Umbilical cord (tissue), 2 donors: ENCODE results near the gene ARVCF. TPM values are rescaled to one million over a fixed set of nuclear protein-coding genes. Genes with fewer than 3 reads are reported as not detected.

Experiments
- DNase-seq: peaks from one replicate; pipeline ENCODE4 v3.0.0-alpha.2; 2015; ENCODE audit warnings: low spot score
- total RNA-seq: library from RNA; depleted of rRNA; stranded (reverse); fragments of >200 nt; gene quantifications from one replicate; pipeline ENCODE4 v1.2.3, GENCODE V29; 2014; ENCODE audit warnings: low replicate concordance; ENCODE audit not compliant: insufficient read depth

Gene ARVCF
- total RNA-seq, 1 donor from 2014 or later = 35.4 TPM

- DNase-seq = no peak
Observed at GRCh38 chr22:20032407-20032991, 15.9 kb upstream of the ARVCF start.

GRCh38 chr22:20031732-20032406, 15.2 kb upstream of the ARVCF start:
- no peak for DNase-seq

DNA sequence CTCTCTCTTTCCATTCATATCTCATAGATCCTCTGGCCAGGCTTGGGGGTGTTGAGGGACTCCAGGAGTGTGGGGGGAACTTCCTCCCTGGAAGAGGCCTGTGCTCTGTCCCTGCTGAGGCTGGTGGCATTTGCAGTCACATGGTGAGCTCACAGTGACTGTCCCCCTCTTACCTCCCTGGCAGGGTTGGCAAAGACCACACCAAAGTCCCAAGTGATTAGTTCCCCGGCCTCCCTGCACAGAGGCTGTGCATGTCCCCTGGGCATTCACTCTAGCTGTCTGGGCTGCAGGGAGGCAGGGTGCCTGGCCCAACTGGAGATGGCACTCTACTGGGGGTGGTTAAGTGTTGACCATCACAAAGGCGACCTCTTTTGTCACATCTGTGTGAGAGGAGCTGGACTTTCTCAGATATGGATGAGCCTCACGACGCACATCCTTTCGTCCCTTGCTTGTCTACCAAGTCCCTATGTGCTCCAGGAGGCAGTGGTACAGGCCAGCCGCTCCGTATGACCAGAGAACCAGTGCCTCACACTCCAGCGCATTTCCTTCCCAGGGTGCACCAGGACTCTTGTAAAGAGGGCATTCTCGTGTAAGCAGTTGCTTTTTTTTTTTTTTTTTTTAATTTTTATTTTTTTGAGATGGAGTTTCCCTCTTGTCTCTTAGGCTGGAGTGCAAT, 13.1 kb upstream of the ARVCF start:
- no peak for DNase-seq

- DNase-seq = no peak
Observed at GRCh38 chr22:20028855-20029549, 12.4 kb upstream of the ARVCF start.

DNA sequence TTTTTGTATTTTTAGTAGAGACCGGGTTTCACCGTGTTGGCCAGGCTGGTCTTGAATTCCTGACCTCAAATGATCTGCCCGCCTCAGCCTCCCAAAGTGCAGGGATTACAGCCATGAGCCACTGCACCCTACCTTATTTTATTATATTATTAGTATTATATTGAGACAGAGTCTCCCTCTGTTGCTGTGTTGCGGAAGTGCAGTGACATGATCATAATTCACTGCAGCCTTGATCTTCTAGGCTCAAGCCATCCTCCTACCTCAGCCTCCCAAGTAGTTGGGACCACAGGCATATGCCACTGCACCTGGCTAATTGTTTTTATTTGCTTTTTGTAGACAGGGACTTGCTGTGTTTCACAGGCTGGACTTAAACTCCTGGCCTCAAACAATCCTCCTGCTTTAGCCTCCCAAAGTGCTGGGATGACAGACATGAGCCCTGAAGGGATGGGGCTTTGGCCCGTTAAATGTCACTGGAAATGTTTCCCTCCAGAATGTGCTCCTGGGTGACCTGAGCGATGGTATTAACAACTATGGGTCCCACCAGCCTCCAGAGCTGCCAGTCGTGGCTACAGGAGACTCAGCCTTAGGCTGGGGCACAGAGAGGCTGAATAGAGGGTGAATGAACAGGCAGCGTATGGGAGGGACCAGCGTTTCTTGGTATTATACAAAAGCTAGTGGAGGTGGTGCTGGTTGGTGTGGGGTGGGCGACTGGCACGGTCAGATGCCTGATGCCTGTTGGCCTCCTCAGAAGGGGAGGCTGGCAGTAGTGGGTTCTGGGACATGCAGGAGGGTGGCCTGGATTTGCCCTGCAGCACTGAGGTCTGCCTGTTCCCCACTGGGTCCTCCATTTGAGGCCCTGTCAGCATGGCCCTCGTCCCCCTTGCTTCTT, 11.6 kb upstream of the ARVCF start:
- no peak for DNase-seq

DNA sequence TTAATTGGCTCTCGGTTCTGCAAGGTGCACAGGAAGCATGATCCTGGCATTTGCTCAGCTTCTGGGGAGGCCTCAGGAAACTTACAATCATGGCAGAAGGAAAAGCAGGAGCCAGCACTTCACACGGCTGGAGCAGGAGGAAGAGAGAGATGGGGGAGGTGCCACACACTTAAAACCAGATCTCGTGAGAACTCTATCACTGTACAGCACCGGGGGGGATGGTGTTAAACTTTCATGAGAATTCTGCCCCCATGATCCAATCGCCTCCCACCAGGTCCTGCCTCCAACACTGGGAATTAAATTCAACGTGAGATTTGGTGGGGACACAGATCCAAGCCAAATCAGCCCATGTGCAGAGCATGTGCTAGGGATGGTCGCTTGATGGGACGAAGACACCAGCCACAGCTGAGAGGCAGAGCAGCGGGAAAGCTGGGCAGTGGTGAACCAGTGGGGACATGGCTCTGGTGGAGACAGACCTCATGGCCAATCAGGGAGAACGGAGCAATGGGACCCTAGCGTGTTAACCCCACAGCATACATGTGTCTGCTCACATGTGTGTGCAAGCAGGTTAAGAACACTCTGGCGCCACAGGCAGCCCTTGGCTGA, 10.5 kb upstream of the ARVCF start:
- no peak for DNase-seq

DNA sequence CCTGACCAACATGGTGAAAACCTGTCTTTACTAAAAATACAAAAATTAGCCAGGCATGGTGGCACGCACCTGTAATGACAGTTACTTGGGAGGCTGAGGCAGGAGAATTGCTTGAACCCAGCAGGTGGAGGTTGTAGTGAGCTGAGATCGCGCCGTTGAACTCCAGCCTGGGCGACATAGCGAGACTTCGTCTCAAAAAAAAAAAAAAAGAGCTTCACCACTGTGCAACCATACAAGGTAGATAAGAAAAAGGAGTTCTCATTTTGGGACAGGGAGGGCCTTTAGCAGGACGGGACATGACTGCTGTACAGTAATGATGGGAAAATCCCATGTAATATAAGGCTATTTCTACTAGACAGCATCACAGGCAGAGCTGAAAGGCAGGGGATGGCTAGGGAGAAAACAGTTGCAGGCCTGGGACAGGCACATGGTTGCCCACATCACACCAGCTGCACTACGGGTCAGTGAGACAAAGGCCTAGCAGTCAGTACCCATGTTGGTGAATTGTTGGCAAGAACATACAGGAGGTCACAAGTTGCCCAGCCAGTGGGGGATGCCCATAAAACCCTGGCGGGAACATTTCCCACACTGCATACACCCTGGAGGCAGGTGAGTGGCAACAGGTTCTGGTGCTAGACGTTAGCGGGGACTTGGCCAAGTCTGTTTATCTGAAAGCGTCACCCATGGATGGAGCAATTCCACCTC, 9.7 kb upstream of the ARVCF start:
- no peak for DNase-seq

GRCh38 chr22:20025401-20026203, 9.0 kb upstream of the ARVCF start:
- no peak for DNase-seq

GRCh38 chr22:20024650-20025397, 8.2 kb upstream of the ARVCF start:
- no peak for DNase-seq

- no peak for DNase-seq
Observed at GRCh38 chr22:20024225-20024624, 7.6 kb upstream of the ARVCF start.

- no peak for DNase-seq
Observed at GRCh38 chr22:20022978-20023613, 6.5 kb upstream of the ARVCF start.

DNA sequence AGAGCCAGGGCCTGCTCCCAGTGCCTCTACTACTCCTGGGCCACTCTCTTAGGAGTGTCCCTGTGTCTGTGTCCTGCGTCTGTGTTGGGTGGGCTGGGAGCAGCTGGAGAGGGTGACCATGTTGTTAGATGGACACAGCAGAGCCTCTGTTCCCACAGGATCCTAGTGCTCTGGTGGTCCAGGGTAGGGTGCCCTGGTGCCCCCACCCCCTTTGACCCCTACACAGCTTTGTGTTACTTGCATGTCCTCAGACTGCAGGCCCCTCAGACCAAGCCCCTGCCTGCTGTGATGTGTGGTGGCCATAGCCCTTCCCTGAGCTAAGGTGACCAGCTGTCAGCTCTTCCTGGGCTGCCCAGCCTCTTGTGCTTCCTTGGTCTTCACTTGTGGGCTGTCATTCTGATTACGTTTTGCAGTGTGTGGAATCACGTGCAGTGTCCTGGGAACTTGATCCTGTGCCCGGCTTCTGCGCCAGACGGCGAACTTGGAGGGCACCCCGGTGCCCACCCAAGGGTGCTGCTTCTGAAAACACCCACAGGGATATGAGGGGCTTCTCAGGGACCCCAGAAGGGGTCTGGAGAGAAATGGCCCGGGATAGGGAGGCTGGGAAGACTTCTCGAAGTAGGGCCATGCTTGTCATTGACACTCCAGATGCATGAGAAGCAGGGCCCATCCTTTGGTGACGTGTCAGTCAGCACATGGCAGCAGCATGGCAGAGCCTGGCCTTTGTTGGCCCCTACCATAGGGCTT, 5.8 kb upstream of the ARVCF start:
- DNase-seq = no peak

- DNase-seq = no peak
Observed at GRCh38 chr22:20021196-20022181, 4.9 kb upstream of the ARVCF start.

GRCh38 chr22:20020533-20021195, 4.0 kb upstream of the ARVCF start, which contains the start of gene TANGO2:
Gene TANGO2, plus strand, starts transcription at chr22:20021110. Its CDS starts 15,689 bp downstream, at chr22:20036799.
- DNase-seq = peak; percentile 93

DNA sequence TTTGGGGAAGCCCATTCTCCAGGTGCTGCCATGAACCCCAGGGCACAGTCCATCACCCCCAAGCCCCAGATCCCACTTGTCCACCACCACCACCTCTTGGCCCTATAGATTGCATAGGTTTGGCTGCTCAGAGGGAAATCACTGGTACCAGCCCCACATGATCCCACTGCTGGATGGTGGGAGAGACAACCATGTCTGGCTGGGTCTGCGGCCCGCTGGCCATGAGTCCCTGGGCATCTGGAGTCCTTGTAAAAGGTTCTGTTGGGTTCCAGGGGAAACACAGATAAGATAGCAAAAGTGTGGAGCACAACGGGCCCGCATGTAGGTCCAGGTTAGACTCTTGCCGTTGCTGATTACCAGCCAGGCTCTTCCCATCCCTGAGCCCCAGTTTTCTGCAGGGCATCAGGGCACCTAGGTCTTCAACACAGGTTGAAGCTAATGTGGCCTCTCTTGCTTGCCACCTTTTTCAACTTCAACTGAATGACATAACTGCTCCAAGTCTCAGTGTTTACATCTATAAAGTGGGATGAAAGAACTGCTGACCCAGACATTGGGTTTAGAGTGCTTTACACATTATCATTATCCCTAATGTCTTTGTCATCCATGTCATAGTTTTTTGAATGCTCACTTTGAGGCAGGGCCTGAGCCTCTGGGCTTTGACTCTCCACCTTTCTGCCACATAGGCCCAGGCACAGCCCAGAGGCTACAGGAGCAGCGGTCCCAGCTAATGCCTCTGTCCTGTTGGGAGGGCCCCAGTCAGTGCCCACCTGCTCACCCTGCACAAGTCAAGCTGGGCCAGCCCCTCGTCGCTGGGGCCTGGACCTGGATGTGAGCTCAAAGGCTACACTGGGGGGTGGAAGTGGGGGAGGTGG, 3.3 kb upstream of the ARVCF start:
- no peak for DNase-seq
